ENCODE results near the gene SDC1.

Gene SDC1

DNA sequence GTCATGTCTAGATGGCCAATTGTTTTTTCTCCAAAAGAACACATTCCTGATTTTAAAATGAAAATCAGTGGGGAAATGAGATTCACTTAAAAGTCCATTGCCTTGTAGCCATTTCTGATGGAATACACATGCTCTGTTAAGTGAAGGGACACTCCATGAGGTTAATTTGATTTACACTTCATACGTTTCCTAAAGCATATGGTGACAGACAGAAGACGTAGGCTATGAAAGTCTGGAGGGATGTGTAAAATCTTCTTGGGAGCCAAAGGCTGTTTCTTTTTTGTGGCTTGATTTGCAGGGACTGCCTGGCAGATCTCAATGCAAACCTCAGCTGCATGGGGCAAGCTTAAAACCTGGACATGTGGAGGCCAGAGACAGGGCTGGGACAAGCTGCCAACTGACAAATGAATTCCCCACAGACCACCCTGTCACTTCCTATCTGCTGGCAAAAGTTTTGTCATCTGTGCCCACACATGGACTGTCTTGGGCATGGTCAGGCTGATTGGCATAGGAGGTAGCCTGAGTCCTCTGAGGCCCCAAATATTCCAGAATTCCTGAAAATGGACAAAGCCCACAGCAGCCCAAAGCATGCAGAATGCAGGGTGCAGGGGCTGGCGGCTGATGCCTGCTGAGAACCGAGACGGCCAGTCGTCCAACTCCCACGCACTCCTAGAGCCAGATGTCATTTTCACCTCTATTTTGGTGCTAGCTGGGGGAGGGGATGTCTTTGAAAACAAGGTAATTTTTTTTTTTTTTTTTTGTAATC lies 73.9 kb downstream of the SDC1 start:
- DNase-seq (ENCODE audit: low spot score) = no peak

Small RNA genes within 50 kb of the gene (small RNA-seq; reads per million reads assigned to genes)
- gene RN7SL140P (0 to 0.13 reads per million in 2 experiments), gene RNU6-961P (0 reads per million in 2 experiments), gene RNU7-113P (0 to 0.03 reads per million in 2 experiments)

Data from SK-N-DZ (cell line).